GM23338 (cell line): Measurements from ENCODE around the gene ACO1. TPM values are rescaled to one million over a fixed set of nuclear protein-coding genes. Genes with fewer than 3 reads are reported as not detected.

Experiments
- ATAC-seq: fragments of 200-7000 bp; cut with Tn5 transposase; 3 replicates; pipeline ENCODE4 v1.9.1; 2020
- DNase-seq: peaks from one replicate; pipeline ENCODE4 v3.0.0-alpha.2; 2015; ENCODE audit warnings: low spot score
- H2AFZ ChIP-seq: fragments of 200-600 bp; sonication (generic); 2 replicates; pipeline ENCODE4 v1.8.0; 2016; ENCODE audit warnings: antibody characterized with exemption, mild to moderate bottlenecking, moderate library complexity
- H3F3A ChIP-seq: fragments of 200-600 bp; sonication (generic); replicated peaks from 2 replicates; pipeline ENCODE4 v1.8.0; 2017; ENCODE audit warnings: antibody characterized with exemption, mixed run types, low read depth
- H3K27ac ChIP-seq: fragments of 200-600 bp; sonication (generic); 2 replicates; pipeline ENCODE4 v1.6.1; 2016; ENCODE audit warnings: low read depth
- H3K27me3 ChIP-seq: fragments of 200-600 bp; sonication (generic); 2 replicates; pipeline ENCODE4 v1.8.0; 2016; ENCODE audit warnings: mild to moderate bottlenecking, mixed run types, moderate library complexity; ENCODE audit not compliant: insufficient read depth
- H3K36me3 ChIP-seq: fragments of 200-600 bp; sonication (generic); 2 replicates; pipeline ENCODE4 v1.8.0; 2016; ENCODE audit warnings: mild to moderate bottlenecking; ENCODE audit not compliant: insufficient read depth
- H3K4me1 ChIP-seq: fragments of 200-600 bp; sonication (generic); 2 replicates; pipeline ENCODE4 v1.8.0; 2016; ENCODE audit warnings: mild to moderate bottlenecking, moderate library complexity; ENCODE audit not compliant: insufficient read depth
- H3K4me2 ChIP-seq: fragments of 200-600 bp; sonication (generic); 2 replicates; pipeline ENCODE4 v1.7.1; 2017; ENCODE audit warnings: mixed run types
- H3K4me3 ChIP-seq: fragments of 200-600 bp; sonication (generic); 2 replicates; pipeline ENCODE4 v1.6.1; 2016; ENCODE audit warnings: mixed run types
- H3K79me2 ChIP-seq: fragments of 200-600 bp; sonication (generic); replicated peaks from 2 replicates; pipeline ENCODE4 v1.8.0; 2017; ENCODE audit warnings: mild to moderate bottlenecking; ENCODE audit not compliant: insufficient read depth
- H3K9me2 ChIP-seq: fragments of 200-600 bp; sonication (generic); 2 replicates; pipeline ENCODE4 v1.8.0; 2017; ENCODE audit not compliant: insufficient read depth
- H4K20me1 ChIP-seq: fragments of 200-600 bp; sonication (generic); replicated peaks from 2 replicates; pipeline ENCODE4 v1.8.0; 2017; ENCODE audit warnings: mild to moderate bottlenecking; ENCODE audit not compliant: insufficient read depth
- H3K27ac Mint-ChIP-seq: 2 replicates; pipeline ENCODE4 v1.8.0; 2020; ENCODE audit warnings: inconsistent platforms, mild to moderate bottlenecking, moderate library complexity, mixed read lengths
- H3K27me3 Mint-ChIP-seq: 3 replicates; pipeline ENCODE4 v1.8.0; 2022; ENCODE audit warnings: low read depth, mild to moderate bottlenecking, moderate library complexity, mixed read lengths, inconsistent platforms; ENCODE audit not compliant: insufficient read depth, poor library complexity
- H3K36me3 Mint-ChIP-seq: 3 replicates; pipeline ENCODE4 v1.8.0; 2021; ENCODE audit warnings: low read depth, mild to moderate bottlenecking, inconsistent platforms, moderate library complexity, mixed read lengths
- H3K4me1 Mint-ChIP-seq: 3 replicates; pipeline ENCODE4 v1.8.0; 2020; ENCODE audit warnings: mild to moderate bottlenecking, inconsistent platforms, mixed read lengths
- H3K4me3 Mint-ChIP-seq: 3 replicates; pipeline ENCODE4 v1.8.0; 2021; ENCODE audit warnings: moderate library complexity, mild to moderate bottlenecking, inconsistent platforms, mixed read lengths
- H3K9me3 Mint-ChIP-seq: 3 replicates; pipeline ENCODE4 v1.8.0; 2020; ENCODE audit warnings: moderate library complexity, mild to moderate bottlenecking, inconsistent platforms, mixed read lengths
- CREB1 ChIP-seq: fragments of 250-450 bp; sonication (Bioruptor Pico); IDR thresholded peaks from 2 replicates; pipeline ENCODE4 v1.5.0; 2020; ENCODE audit warnings: low read depth, mild to moderate bottlenecking, moderate library complexity
- CTCF ChIP-seq, 2 experiments: fragments of 200-600 bp in 1 of 2; sonication (generic) in 1 of 2; conservative IDR thresholded peaks; 2 replicates each; pipeline versions ENCODE4 v1.5.1 to v1.6.1; 2016 to 2017; ENCODE audit warnings: antibody characterized with exemption in 2 of 2, low read depth in 2 of 2, mild to moderate bottlenecking in 2 of 2, moderate library complexity in 1 of 2
- ETS1 ChIP-seq: IDR thresholded peaks from 2 replicates; pipeline ENCODE4 v1.6.1; 2016; ENCODE audit warnings: antibody characterized with exemption
- EZH2 ChIP-seq: fragments of 200-600 bp; sonication (generic); IDR thresholded peaks from one replicate; pipeline ENCODE4 v1.8.0; 2017; ENCODE audit warnings: antibody characterized with exemption, mild to moderate bottlenecking, low read depth; ENCODE audit not compliant: unreplicated experiment
- EZH2phosphoT487 ChIP-seq: fragments of 200-600 bp; sonication (generic); IDR thresholded peaks from one replicate; pipeline ENCODE4 v1.8.1; 2018; ENCODE audit warnings: antibody characterized with exemption; ENCODE audit not compliant: unreplicated experiment
- JUNB ChIP-seq: IDR thresholded peaks from one replicate; pipeline ENCODE4 v1.6.1; 2016; ENCODE audit warnings: antibody characterized with exemption; ENCODE audit not compliant: unreplicated experiment
- POLR2AphosphoS5 ChIP-seq: IDR thresholded peaks from 2 replicates; pipeline ENCODE4 v1.6.1; 2016; ENCODE audit warnings: antibody characterized with exemption, low read depth
- STAT1 ChIP-seq: IDR thresholded peaks from one replicate; pipeline ENCODE4 v1.6.1; 2016; ENCODE audit warnings: antibody characterized with exemption; ENCODE audit not compliant: unreplicated experiment
- ZNF114 ChIP-seq: fragments of 250-450 bp; sonication (Bioruptor Pico); IDR thresholded peaks from 2 replicates; pipeline ENCODE4 v1.5.0; 2020; ENCODE audit warnings: mild to moderate bottlenecking, moderate library complexity
- polyA plus RNA-seq: library from polyadenylated mRNA; unstranded; fragments of >200 nt; fragmentation: Nextera tagmentation; extraction: Ambion mirVana; gene quantifications from 2 replicates; pipeline ENCODE4 v1.2.1, GENCODE V29; 2016
- total RNA-seq: library from RNA; depleted of rRNA; stranded (reverse); fragments of >200 nt; shearing (Covaris generic); gene quantifications from 2 replicates; pipeline ENCODE4 v1.2.3, GENCODE V29; 2014

Gene ACO1
- total and polyA plus RNA-seq, 2 experiments from 2014 or later, result 16.6 to 41.0 TPM

DNA sequence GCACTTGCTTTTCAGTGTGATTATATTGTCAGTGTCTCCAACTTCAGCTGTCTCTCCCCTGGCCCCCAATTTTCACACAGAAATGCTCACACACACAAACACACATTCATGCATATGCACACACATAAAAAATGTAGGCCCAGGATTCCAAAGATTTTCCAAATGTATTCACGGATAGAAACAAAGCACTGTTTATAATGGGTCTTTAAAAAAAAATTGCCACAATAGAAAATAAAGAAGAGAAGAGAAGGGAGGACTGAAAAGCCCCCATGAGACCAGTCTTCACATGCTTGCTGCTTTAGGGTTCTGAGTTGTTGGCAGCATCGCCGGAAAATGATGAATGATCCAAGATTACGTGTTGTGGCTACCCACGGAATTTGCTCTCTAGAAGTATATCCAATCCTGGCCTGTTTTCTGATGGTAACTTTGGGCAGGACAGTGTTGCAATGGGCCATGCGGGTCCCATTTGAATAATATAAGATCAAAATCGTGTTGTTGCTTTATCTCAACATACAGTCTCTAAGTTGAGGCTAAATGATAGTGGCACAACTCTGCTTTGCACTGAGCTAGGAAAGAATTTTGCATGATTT is 36.2 kb upstream of the ACO1 start (continued):
- no peak for TF ChIP-seq STAT1
- no peak for TF ChIP-seq ETS1
- no peak for TF ChIP-seq CREB1 (CRISPR knock-in tag)
- TF ChIP-seq ZNF114 (CRISPR knock-in tag), result no peak
- no peak for TF ChIP-seq EZH2phosphoT487
- TF ChIP-seq CTCF (conservative IDR thresholded peaks at IDR 0.05; ENCODE audit: low read depth in 2 of 2), result no peak
- TF ChIP-seq POLR2AphosphoS5, result no peak
- TF ChIP-seq EZH2, result no peak

GRCh38 chr9:32349013-32349412 is 35.4 kb upstream of the ACO1 start:
- H3K36me3 ChIP-seq, result no peaks in the 10 kb centered on the region
- peaks cover 6% of the 10 kb centered on the region; the same call in 1 of the 2 replicates for H3F3A ChIP-seq
- H3K36me3 Mint-ChIP-seq, result 0 out of 3 replicates have a peak, but pooled peaks cover 2% of the 10 kb centered on the region
- ATAC-seq, result no peak
- H4K20me1 ChIP-seq, result no peaks in the 10 kb centered on the region
- H3K27me3 Mint-ChIP-seq, result peaks cover 4% of the 10 kb centered on the region
- no peak for DNase-seq
- H3K27me3 ChIP-seq, result no peaks in the 10 kb centered on the region
- H3K4me3 Mint-ChIP-seq, result no peak overlapping the region
- H3K4me1 ChIP-seq, result peaks cover 36% of the 10 kb centered on the region
- peaks cover 51% of the 10 kb centered on the region for H3K4me1 Mint-ChIP-seq
- H3K27ac ChIP-seq, result no peak overlapping the region
- H3K27ac Mint-ChIP-seq, result no peak overlapping the region
- H3K4me3 ChIP-seq, result no peak overlapping the region
- peak overlapping the region; percentile 48 for H2AFZ ChIP-seq
- no peak overlapping the region for H3K4me2 ChIP-seq
- no peaks in the 10 kb centered on the region for H3K9me3 Mint-ChIP-seq
- no peaks in the 10 kb centered on the region for H3K79me2 ChIP-seq
- H3K9me2 ChIP-seq, result 0 out of 2 replicates have a peak, but pooled peaks cover 3% of the 10 kb centered on the region
- no peak for TF ChIP-seq POLR2AphosphoS5
- TF ChIP-seq JUNB, result no peak

- no peaks in the 10 kb centered on the region; the same call in 2 of the 3 replicates for H3K9me3 Mint-ChIP-seq
- DNase-seq, result peak; percentile 53
- no peak overlapping the region for H3K27ac ChIP-seq
- no peaks in the 10 kb centered on the region for H4K20me1 ChIP-seq
- H3F3A ChIP-seq, result no peaks in the 10 kb centered on the region; the same call in 1 of the 2 replicates
- peaks cover 30% of the 10 kb centered on the region for H3K4me1 ChIP-seq
- TF ChIP-seq CTCF (conservative IDR thresholded peaks at IDR 0.05; ENCODE audit: low read depth in 2 of 2) (peak in 1 of 2 experiments; percentile 62; a peak in 3 of 4 replicates), EZH2 (no peak)
- no peak overlapping the region for H3K4me3 Mint-ChIP-seq
- no peaks in the 10 kb centered on the region for H3K36me3 ChIP-seq
- H3K9me2 ChIP-seq, result 0 out of 2 replicates have a peak, but pooled peaks cover 3% of the 10 kb centered on the region
- H3K4me2 ChIP-seq, result no peak overlapping the region
- H3K79me2 ChIP-seq, result no peaks in the 10 kb centered on the region
- peaks cover 37% of the 10 kb centered on the region for H3K4me1 Mint-ChIP-seq
- peaks cover 4% of the 10 kb centered on the region for H3K27me3 Mint-ChIP-seq
- H3K4me3 ChIP-seq, result no peak overlapping the region
- no peak overlapping the region; the same call in 1 of the 2 replicates for H3K27ac Mint-ChIP-seq
- H3K36me3 Mint-ChIP-seq, result 0 out of 3 replicates have a peak, but pooled peaks cover 2% of the 10 kb centered on the region
- no peak for ATAC-seq
- no peaks in the 10 kb centered on the region for H3K27me3 ChIP-seq
- H2AFZ ChIP-seq, result no peak overlapping the region
These were observed 33.8 kb upstream of the ACO1 start for GRCh38 chr9:32350682-32351081.
